ENCODE results near the gene DDOST.

The DDOST gene

GRCh38 chr1:20700636-20701215 lies 39.6 kb upstream of the DDOST start:
- H3K27ac ChIP-seq, result no peak overlapping the region
- CTCF ChIA-PET, result no interaction called here
- no peak for TF ChIP-seq CTCF (conservative IDR thresholded peaks at IDR 0.05; ENCODE audit: low read depth)
- DNase-seq (ENCODE audit: low spot score), result no peak
- POLR2A ChIA-PET (ENCODE audit: low non-redundant PET), result no interaction called here

GRCh38 chr1:20699558-20699957 lies 38.4 kb upstream of the DDOST start:
- ChIA-PET CTCF (no interaction called here), POLR2A (ENCODE audit: low non-redundant PET) (no interaction called here)
- H3K27ac ChIP-seq, result 0 out of 2 replicates have a peak overlapping the region, but pooled peaks have one; percentile 4
- no peak for DNase-seq (ENCODE audit: low spot score)
- TF ChIP-seq CTCF (conservative IDR thresholded peaks at IDR 0.05; ENCODE audit: low read depth), result no peak

- POLR2A ChIA-PET (ENCODE audit: low non-redundant PET), result interaction anchor here (0.6 kb wide), 1 partner anchor 17 kb away, joined by 10 read pairs; no protein-coding TSS in a partner anchor
- peak overlapping the region; percentile 92 for H3K27ac ChIP-seq
- peak; percentile 50 for DNase-seq (ENCODE audit: low spot score)
- CTCF ChIA-PET, result interaction anchor here (0.7 to 2.2 kb wide), 3 partner anchors 9 to 657 kb away, joined by 3 to 7 read pairs (median 4); no protein-coding TSS in a partner anchor
- TF ChIP-seq CTCF (conservative IDR thresholded peaks at IDR 0.05; ENCODE audit: low read depth), result no peak
Observed at GRCh38 chr1:20698195-20698910, 37.2 kb upstream of the DDOST start.

- no peak for TF ChIP-seq CTCF (conservative IDR thresholded peaks at IDR 0.05; ENCODE audit: low read depth)
- ChIA-PET CTCF (interaction anchor here (0.6 to 2.2 kb wide), 4 partner anchors 10 to 546 kb away, joined by 3 to 7 read pairs (median 4); no protein-coding TSS in a partner anchor), POLR2A (ENCODE audit: low non-redundant PET) (interaction anchor here (0.6 kb wide), 1 partner anchor 18 kb away, joined by 10 read pairs; no protein-coding TSS in a partner anchor)
- H3K27ac ChIP-seq, result peak overlapping the region; percentile 92
- no peak for DNase-seq (ENCODE audit: low spot score)
Observed at GRCh38 chr1:20697563-20697962, 36.4 kb upstream of the DDOST start.

GRCh38 chr1:20696397-20697333 lies 35.5 kb upstream of the DDOST start:
- CTCF ChIA-PET, result interaction anchor here (0.6 to 2.2 kb wide), 15 partner anchors 11 to 675 kb away, joined by 3 to 9 read pairs (median 4); partner anchors contain the start of gene DDOST
- peak; percentile 87 for TF ChIP-seq CTCF (conservative IDR thresholded peaks at IDR 0.05; ENCODE audit: low read depth)
- POLR2A ChIA-PET (ENCODE audit: low non-redundant PET), result interaction anchor here (1.0 kb wide), 1 partner anchor 35 kb away, joined by 3 read pairs; no protein-coding TSS in a partner anchor
- peak; percentile 92 for DNase-seq (ENCODE audit: low spot score)
- peak overlapping the region; percentile 92 for H3K27ac ChIP-seq

GRCh38 chr1:20695515-20695914 lies 34.3 kb upstream of the DDOST start:
- no peak overlapping the region for H3K27ac ChIP-seq
- TF ChIP-seq CTCF (conservative IDR thresholded peaks at IDR 0.05; ENCODE audit: low read depth), result no peak
- DNase-seq (ENCODE audit: low spot score), result no peak
- CTCF ChIA-PET, result interaction anchor here (0.8 to 1.9 kb wide), 2 partner anchors 38 to 500 kb away, joined by 4 to 9 read pairs; no protein-coding TSS in a partner anchor
- POLR2A ChIA-PET (ENCODE audit: low non-redundant PET), result no interaction called here
